GM21825 (cell line): ENCODE measurements around the gene FGD6.
"Not testable (repeated sequence)": the region's sequence is repeated elsewhere in the genome, so short reads cannot be mapped to it uniquely, and the experiment has no call there.

Experiments used
- ATAC-seq: cut with Tn5 transposase; IDR thresholded peaks from one replicate; pipeline ENCODE4 v1.9.1; 2021; ENCODE audit warnings: mild to moderate bottlenecking, moderate library complexity; ENCODE audit not compliant: unreplicated experiment

The FGD6 gene

DNA sequence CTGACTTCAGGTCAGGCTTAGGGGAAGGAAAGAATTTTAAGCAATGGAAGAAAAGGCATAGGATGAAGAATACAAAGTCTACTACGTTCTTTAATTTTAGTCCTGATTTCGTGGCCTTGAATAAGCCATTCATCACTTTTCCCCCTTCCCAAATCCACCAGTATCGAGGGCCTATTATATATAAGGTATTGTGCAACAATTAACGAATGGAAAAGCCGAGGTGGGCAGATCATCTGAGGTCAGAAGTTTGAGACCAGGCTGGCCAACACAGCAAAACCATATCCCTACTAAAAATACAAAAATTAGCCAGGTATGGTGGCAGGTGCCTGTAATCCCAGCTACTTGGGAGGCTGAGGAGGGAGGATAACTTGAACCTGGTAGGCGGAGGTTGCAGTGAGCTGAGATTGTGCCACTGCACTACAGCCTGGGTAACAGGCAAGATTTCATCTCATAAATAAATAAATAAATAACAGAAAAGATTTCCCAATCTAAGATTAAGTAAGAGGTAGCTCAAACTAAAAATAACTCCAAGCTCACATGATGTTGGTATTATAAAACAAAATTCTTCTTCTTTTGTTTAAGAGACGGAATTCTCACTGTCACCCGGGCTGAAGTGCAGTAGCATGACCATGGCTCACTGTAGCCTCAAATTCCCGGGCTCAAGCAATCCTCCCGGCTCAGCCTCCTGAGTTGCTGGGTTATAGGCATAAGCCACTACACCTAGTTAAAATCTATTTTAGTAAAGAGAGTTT, 85.5 kb downstream of the FGD6 start:
- ATAC-seq, result no peak

DNA sequence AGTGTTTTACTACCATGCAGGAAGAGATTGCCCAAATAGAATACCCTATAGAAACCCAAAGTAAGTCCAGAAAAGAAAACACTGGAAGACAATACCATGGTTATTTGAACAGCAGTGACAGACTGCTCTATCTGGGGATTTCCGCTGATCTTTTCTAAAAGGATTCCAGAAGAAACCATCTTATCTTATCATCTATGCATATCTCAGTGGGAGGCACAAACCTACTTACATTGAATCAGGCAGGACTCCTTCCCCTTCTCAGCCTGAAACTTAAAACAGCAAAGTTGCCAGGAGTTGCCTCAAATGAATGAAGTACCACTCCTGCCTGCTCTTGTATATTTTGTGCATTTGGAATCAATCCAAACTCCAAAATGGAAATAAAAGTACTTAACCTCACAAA, 87.2 kb downstream of the FGD6 start:
- ATAC-seq, result no peak

DNA sequence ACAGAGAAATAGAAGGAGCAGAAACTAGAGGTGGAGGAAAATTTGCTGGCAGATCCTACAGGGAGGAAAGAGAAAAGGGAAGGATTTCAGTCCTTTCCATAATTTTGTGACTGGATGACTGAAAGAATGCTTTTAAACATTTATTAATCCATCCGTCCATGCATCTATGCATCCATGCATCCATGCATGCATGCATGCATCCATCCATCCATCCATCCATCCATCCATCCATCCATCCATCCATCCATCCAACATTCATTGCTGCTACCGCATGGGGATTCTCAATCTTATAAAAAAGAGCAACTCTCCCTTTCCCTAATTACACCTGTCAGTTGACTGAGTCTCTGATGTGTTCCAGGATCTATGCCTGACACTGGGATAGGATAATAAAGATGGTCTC, 88.2 kb downstream of the FGD6 start:
- ATAC-seq, result no peak

DNA sequence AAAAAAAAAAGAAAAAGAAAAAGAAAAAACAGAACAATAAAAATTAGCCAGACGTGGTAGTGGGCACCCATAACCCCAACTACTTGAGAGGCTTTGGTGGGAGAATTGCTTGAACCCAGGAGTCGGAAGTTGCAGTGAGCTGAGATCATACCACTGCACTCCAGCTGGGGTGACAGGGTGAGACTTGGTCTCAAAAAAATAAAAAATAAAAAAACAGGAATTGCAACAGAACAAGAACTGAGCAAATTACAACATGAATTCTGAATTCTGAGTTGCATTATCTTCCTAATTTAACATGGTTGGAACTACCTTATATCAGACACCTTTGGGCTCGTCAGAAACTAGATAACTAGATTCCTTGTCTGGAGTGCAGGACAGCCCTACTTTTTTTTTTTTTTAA, 90.5 kb downstream of the FGD6 start:
- ATAC-seq, result no peak

DNA sequence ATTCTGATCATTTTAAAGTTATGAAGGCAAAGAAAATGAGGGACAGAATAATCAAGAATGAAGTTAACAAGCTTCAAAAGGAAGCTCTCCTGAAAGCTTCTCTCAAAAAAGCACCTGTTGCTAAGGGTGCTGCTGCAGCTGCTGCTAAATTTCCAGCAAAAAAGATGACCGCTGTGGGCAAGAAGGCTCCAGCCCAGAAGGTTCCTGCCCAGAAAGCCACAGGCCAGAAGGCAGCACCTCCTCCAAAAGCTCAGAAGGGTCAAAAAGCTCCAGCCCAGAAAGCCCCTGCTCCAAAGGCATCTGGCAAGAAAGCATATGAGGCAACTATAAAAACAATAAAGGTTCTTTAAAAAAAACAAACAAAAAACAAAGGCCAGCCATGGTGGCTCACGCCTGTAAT, 91.2 kb downstream of the FGD6 start:
- ATAC-seq, result no peak

DNA sequence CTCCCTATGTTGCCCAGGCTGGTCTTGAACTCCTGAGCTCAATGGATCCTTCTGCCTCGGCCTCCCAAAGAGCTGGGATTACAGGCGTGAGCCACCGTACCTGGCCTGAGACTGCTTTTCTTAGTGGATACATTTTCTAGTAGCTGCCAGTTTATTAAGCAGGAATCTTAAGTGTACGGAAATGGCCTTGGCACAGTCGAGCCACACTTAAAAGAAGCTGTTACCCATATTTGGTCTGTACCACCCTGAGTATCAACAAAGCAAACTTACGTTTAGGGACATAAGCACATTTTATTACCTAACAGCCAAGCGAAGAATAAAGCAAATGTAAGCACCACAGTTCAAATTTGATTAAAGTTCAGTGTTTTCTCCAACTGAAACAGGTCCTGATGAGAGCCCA, 93.2 kb downstream of the FGD6 start:
- ATAC-seq, result no peak

DNA sequence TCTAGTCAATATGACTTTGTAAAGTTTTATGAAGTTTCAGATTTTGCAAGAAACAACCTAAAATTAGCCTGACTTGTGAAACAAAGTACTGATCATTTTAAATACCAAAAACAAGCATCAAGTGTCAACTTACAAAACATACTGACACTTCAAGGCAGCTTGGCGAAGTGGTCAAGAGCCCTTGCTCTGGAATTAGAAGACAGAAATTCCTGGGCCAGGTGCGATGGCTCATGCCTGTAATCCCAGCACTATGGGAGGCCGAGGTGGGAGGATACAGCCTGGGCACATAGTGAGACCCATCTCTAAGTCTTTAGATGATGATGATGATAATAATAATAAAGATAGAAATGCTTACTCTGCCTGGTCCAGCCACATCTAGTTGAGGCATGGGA, 98.5 kb downstream of the FGD6 start:
- no peak for ATAC-seq

DNA sequence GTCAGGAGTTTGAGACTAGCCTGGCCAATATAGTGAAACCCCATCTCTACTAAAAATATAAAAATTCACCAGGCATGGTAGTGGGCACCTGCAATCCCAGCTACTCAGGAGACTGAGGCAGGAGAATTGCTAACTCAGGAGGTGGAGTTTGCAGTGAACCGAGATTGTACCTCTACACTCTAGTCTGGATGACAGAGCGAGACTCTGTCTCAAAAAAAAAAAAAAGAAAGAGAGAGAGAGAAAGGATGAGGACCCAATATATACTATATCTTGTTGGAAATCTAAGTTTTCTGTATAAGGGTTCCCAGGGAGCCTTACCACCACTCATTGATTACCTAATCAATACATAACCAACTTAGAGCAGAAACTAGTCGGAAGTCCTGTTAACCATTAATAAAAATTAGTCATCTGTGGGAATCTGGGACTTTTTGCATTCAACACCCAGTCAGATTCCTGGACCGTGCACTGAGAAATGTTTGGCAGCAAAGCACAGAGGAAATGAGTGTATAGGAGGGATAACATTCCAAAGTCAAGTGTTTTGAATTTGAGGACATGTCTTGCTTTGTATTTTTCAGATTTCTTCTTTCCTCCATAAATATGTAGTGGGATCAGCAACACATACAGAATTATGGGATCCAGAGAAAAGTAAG, 99.0 kb downstream of the FGD6 start:
- ATAC-seq, result no peak

DNA sequence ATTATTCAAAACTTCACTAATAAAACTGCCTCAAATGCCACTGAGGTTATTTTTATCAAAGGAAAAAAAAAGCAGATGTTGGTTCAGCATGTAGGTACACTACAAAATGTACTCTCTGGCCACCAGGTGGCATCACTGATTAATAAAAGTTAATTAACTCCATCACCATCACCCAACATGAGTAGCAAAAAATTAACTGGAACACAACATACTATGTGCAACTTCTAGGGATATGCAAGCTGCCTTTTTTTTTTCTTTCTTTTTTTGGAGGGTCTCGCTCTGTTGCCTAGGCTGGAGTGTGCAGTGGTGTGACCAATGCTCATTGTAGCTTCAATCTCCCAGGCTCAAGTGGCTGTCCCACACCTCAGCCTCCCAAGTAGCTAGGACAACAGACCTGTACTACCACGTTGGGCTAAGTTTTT, 100.1 kb downstream of the FGD6 start:
- ATAC-seq, result peak; percentile 71

DNA sequence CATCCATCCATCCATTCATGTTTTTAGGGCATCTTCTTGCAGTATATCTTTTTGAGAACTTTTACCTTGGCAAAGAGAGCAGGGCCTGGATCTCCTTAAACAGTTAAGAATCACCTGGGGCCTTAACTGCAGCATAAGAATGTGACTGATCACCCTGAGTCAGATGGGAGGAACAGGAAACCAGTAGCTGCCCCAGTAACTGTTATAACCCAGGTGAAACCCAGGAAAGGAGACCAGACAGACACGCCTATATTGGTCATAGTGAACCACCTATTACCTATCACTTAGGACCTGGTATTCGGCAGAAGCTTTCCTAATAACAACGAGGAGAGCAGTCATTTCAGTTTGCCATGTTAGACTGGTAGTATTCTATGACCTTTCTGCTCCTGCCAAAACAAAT, 100.5 kb downstream of the FGD6 start:
- peak; percentile 65 for ATAC-seq

DNA sequence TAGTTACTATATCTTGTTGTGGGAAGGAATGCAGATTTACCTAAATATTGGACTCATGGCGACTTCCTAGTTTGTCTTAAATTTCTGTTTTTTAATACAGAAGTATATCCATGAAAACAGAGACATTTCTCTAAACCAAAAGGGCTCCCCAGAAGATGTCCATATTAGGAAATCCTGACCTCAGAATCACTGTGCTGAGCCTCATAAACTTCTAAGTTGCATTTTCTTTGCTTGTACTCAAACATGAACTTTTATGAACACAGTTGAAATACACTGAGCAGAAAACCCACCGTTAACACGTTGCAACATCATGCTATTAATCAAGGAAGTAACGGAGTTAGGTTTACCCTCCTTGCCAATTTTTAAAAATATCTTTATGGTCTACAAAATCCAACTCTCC, 100.9 kb downstream of the FGD6 start:
- ATAC-seq, result no peak

DNA sequence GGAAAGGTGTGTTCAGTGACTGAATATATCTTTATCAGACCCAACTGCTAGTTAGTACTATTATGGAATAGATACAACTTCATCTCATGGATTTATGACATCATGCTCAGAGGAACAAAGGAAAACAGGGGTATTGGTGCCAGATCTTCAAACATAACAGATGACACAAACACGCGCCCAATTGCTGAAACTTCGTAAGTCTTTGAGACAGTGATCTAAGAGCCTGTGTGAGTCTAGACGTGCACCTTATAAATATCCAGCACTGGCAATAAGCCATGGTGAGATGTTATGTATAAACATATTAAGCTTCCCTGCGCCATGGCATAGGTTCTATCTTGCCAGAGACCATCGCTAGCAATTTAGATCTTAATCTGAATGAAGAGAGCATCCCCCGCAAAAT, 101.6 kb downstream of the FGD6 start:
- ATAC-seq, result no peak

DNA sequence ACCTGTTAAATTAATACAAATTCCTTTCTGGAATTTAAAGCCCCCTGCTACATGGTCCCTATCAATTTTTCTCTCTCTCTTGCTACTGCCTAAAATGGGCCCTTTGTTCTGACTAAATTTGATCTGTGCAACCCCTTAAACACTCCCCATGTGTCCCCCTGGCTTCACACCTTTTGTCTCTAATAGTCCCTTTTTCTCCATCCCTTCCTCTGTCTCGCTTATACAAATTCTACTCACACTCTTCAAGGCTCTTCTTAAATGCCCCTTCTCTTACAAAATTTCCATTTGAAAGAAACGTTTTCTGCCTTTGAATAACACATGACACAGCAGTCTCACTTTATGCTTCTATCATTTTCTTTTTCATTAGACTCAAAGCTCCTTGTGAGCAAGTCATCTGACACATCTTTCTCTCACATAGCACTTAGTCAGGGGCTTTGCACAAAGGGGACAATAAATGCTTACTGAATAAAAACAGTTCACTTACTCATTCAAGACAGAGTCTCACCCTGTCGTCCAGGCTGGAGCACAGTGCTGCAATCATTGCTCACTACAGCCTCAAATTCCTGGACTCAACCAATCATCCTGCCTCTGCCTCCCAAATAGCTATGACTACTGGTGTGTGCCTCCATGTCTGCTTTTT, 102.4 kb downstream of the FGD6 start:
- no peak for ATAC-seq

DNA sequence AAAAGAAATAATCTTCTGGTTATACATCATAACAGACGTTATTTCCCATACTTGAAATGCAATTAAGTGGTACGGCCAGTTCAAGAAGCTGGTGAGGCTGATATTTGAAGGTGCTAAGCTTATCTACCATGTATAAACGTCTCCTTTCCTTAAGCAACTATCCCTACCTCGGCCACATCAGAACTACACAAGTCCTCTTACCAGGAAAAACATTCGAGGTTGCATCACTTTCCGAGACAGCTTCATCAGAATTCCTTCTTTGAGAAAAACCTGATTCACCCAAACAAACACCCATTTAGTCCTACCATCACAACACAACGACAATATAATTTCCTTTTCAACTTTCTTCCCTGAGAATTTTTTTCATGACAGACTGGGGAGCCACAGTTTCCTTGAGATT, 109.9 kb downstream of the FGD6 start:
- ATAC-seq, result no peak

DNA sequence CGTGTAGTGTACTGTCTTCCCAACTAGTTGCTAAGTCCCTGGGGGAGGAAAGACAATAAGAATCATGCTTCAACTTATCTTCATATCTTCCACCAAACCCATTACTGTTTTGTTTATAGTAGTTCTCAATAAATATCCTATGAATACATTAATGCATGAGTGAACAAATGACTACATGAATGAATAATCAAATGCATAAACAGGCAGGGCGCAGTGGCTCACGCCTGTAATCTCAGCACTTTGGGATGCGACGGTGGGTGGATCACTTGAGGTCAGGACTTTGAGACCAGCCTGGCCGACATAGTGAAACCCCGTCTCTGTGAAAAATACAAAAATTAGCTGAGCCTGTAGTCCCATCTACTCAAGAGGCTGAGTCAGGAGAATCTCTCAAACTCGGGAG, 111.7 kb downstream of the FGD6 start:
- ATAC-seq, result no peak

DNA sequence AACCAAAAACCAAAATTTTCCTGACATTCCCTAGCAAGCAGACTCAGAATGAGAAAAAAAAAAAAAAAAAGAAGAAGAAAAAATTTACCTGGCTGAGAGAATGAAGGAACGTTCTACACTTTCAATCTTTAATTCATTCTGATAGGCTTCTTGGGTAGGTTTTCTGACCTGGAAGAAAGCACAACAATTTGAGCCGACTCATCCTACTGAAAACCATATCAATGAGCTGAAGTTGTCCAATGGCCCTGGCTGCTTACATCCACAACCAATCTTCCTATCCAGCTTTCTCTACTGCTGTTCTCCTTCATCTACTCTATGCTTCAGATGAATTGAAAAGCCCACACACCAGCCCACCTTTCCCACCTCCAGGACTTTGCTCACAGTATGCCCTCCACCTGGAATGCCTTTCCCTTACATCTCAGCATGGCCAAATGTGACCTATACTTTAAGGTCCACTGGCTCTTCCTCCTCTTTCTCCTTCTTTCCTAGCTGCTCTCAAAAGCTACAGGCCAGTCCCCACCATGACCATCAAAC, 112.3 kb downstream of the FGD6 start:
- ATAC-seq, result no peak

DNA sequence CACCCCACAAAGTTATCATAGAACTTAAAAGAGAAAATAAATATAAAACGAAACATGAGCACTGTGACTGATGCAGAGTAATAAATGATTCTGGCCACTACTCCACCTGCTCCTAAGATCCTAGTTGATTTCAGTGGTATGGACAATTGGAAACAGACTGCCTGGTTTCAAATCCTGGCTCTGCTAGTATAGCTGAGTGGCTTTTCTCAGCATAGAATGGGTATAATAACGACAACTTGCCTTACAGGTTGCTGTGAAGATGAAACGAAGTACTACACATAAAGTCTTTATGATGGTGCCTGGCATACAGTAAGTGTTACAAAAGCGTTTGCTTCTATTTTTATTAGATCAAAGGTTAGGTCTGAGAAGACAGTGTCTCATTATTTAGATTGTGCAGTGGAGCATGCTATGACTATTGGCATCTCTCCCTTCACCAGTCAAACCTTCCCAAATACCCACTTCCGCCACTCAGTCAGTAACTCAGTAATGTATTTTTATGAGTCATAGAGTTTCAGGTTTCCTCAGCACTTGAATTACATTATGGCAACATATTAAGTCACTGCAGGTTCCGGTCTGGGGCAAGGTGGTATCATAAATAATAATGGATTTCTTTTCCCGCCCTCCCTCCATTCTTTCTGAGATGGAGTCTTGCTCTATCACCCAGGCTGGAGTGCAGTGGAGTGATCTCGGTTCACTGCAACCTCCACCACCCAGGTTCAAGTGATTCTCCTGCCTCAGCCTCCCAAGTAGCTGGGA, 114.2 kb downstream of the FGD6 start:
- ATAC-seq, result peak; percentile 97

DNA sequence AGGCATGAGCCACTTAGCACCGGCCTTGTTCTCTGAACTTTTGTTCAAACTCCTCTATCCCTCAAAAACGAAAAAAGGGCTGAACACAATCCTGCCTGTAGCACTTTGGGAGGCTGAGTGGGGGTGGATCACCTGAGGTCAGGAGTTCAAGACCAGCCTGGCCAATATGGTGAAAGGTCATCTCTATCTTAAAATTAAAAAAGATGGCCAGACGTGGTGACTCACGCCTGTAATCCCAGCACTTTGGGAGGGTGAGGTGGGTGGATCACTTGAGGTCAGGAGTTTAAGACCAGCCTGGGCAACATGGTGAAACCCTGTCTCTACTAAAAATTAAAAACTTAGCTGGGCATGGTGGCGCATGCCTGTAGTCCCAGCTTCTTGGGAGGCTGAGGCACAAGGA, 115.3 kb downstream of the FGD6 start:
- ATAC-seq, result not testable (repeated sequence)

DNA sequence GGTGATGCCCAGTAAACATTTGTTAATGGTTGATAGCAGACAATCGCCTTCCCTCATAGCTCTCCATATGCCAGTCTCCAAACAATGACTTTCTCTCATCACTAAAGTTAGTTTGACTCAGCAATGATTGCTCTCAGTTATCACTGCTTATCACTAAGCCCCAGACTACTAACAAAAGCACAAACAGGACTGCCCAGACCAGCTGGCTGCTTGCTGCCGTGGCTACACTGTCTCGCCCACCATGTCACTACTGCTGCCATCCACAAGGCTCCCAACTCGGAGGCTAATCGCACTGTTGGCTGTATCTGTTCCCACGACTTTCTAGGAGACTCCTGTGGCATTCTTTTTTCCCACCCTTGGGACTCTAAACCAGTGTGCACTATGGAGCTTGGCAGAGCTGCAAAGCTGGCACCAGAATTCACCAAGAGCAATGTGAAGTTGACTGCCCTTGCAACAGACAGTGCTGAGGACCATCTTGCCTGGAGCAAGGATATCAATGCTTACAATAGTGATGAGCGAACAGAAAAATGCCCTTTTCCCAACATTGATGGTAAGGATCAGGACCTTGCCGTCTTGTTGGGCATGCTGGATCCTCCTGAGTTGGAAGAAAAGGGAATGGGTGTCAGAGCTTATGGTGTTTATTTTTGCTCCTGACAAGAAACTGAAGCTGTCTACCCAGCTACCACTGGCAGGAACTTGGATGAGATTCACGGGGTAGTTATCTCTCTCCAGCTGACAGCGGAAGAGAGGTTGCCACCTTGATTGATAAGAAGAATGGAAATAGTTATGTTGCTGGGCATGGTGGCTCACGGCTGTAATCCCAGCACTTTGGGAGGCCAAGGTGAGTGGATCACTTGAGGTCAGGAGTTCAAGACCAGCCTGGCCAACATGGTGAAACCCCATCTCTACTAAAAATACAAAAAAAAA, 116.7 kb downstream of the FGD6 start:
- no peak for ATAC-seq

DNA sequence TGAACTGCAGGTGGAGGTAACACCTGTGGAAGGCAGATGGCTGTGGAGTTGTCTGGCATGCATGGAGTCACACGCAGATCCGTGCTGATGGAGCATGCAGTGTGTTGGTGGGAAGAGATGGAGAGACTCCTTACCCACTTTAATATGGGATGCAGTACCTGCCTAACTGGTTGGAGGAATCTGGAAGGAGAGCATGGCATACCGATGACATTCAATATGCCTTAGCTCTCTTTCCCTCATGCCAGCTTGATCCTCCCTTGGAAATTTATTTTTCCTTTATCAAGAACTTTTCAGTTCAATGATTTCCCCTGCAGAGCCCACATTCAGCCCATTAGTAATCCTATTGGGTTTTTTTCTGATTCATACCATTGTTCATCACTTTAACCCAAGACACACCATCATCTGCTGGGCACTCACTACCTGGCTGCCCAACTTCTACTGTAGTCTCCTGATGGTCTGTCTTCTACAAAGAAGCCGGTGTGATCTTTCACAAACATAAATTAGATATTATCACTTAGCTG, 117.9 kb downstream of the FGD6 start:
- ATAC-seq, result no peak
